8988T (cell line): Measurements from ENCODE around the gene CDK3.

ENCODE experiments used
- DNase-seq: peaks from one replicate; pipeline ENCODE4 v3.0.0; 2011

CDK3 gene

DNA sequence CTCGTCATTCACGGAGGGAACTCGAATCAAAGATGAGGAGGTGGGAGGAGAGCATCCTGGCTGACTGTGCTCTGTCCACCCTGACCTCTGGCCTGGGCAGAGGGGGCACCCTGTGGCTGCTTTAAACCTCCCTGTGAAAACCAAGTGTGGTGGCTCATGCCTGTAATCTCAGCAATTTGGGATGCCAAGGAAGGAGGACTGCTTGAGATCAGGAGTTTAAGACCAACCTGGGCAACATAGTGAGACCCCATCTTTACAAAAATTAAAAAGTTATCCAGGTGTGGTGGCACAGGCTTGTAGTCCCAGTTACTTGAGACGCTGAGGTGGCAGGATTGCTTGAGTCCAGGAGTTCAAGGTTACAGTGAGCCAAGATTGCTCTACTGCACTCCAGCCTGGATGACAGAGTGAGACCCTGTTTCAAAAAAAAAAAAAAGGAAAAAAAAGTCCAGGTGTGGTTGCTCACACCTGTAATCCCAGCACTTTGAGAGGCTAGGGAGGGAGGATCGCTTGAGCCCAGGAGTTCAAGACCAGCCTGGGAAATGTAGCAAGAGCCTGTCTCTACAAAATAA is 5.8 kb upstream of the CDK3 start:
- no peak for DNase-seq

DNA sequence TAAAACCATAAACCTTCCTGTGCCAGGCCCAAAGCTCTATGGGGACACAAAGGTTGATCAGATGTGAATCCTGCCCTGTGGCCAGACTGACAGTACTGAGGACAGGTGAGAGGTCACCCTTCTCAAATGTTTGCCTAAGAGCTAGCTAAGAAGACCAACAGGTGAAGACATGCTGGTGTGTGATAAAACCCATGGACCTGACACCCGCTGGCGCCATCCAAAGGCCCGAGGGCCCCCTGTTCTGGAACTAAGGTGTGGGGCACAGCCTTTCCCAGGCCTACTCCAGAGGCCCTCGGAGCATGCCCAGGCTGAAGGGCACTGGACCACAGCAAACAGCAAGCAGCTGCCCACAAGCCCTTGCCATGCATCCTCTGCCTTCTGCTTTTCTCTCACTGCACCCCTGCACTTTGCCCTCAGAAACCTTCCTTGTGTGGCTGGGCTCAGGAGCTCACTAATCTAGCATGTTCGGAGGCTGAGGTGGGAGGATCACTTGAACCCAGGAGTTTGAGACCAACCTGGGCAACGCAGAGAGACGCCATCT is 5.2 kb upstream of the CDK3 start:
- no peak for DNase-seq

- no peak for DNase-seq
Observed at GRCh38 chr17:75996665-75997590, 3.7 kb upstream of the CDK3 start.

- DNase-seq, result no peak
Observed at GRCh38 chr17:75998327-75998795, 2.3 kb upstream of the CDK3 start.

- DNase-seq, result peak; percentile 88
Observed at GRCh38 chr17:76000016-76000754, 470 bp upstream of the CDK3 start.

- DNase-seq, result no peak
Observed at GRCh38 chr17:76002100-76002499, 1.4 kb downstream of the CDK3 start.

- DNase-seq, result no peak
Observed at GRCh38 chr17:76003915-76004314, 3.3 kb downstream of the CDK3 start.

- DNase-seq, result no peak
Observed at GRCh38 chr17:76004750-76005262, 4.2 kb downstream of the CDK3 start.

DNA sequence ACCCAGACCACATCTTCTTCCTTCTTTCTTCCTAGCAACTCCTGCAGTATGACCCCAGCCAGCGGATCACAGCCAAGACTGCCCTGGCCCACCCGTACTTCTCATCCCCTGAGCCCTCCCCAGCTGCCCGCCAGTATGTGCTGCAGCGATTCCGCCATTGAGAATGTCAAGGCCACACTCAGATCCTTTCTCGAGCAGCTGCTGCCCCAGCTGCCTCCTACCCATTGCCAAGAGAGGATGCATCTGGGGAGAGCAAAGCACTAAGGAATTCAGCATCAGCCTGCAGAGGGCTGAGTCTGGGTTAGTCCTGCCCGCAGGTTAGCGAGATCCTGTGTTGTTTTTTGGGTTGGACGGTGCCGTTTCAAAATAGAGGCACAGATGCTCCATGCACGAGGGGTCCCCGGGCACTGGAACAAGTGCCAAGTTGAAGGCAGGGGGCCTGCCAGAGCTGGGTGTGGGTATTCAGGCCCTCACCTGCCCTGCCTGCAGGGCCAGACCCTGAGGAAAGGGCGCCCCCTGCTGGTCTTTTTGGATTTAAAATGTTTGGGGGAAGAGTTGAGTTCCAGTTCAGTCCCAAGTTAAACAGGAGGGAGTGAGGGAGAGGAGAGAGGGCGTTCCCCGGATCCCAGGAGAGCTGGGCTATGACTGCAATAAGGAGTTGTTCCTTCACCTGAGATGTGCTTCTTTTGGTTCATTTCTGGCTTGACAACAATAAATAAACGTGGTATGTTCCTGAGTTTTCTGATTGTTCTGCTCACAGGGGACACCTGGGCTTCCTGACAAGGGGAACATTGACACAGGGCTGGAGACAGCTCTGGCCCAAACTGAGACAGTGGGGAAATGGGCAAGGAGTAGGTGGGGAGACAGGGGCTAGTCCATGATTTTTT is 4.9 kb downstream of the CDK3 start:
- peak; percentile 82 for DNase-seq

GRCh38 chr17:76007131-76007849 is 6.6 kb downstream of the CDK3 start:
- DNase-seq, result no peak

GRCh38 chr17:76007850-76008165 is 7.2 kb downstream of the CDK3 start:
- peak; percentile 5 for DNase-seq

- DNase-seq, result peak; percentile 4
Observed at GRCh38 chr17:76008208-76008607, 7.6 kb downstream of the CDK3 start.

DNA sequence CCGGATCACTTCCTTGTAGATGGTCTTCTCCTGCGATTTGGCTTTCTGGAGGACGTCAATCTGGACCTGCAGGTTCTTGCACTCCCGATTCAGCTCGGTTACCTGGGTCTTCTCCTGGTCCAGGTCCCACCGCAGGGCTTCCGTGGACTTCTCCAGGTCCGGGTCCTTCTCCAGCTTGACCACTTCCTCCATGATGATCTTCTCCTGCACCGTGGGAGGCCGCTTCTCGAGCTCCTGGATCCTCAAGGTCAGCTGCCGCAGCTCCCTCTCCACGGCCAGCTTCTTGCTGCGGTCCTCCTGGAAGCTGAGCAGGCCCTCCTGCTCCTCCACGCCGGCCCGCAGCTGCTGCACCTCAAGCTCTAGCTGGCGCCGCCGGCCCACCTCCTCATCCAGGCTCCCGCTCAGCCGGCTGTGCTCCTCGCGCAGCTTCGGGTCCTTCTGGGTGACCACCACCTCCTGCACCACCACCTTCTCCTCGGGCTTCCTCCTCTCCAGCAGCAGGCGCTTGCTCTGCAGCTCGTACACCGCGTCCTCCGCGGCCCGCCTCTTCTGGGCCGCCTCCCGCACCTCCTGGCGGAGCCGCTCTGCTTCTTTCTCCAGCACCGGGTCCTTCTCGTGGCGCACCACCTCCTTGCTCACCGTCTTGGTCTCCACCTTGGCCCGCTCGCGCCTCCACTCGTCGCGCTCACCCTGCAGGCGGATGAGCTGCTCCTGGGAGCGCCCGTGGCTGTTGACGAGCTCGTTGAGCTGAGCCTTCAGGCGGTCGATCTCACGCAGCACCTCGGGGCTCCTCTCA is 8.2 kb downstream of the CDK3 start:
- DNase-seq, result peak; percentile 3

- DNase-seq, result peak; percentile 11
Observed at GRCh38 chr17:76009447-76009846, 8.8 kb downstream of the CDK3 start.

DNA sequence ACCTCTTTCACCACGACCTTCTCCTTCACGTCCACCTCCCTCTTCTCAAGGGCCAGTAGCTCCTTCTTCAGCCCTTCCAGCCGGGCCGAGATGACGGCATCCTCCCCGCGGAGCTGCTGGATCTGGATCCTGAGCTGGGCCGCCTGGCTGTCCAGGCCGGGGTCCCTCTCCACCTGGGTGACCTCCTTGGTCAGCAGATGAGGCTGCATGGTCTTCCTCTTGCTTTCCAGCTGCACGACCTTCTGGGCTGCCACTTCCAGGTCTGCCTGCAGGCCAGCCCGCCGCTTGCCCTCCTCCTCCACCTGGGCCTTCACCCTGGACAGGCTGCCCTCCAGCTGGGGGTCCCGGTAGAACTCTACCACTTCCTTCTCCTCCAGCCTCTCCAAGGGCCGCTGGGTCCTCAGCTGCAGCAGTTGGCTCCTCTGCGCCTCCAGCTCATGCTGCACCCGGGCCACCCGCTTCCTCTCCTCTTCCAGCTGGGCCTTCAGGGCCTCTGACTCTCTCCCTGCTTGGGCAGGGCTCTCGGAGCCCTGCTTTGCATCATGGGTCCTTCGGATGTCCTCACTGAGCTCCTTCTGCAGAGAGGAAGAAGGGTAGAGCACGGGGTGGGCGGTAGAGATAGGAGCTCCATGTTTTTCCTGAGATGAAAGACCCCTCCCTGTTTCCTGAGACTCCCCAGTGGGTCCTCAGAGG is 9.5 kb downstream of the CDK3 start:
- no peak for DNase-seq

DNA sequence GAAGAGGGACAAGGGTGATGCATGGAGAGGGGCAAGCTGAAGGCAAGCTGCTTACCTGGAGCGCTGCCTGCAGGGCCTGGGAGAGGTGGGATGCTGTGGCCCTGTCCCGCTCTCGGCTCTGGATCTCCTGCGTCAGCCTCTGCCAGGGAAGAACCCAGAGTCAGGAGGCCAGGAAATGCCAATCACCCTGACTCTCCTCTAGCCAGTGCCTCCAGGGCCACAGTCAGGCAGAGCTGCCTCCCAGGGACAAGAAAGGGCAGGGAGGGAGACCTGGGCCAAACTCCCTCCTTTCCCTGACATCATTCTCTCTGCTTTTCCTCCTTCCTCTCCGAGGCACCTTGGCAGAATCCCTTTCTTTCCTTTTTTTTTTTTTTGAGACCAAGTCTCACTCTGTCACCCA is 11.3 kb downstream of the CDK3 start:
- DNase-seq, result no peak

- DNase-seq, result no peak
Observed at GRCh38 chr17:76013377-76013932, 12.8 kb downstream of the CDK3 start.

DNA sequence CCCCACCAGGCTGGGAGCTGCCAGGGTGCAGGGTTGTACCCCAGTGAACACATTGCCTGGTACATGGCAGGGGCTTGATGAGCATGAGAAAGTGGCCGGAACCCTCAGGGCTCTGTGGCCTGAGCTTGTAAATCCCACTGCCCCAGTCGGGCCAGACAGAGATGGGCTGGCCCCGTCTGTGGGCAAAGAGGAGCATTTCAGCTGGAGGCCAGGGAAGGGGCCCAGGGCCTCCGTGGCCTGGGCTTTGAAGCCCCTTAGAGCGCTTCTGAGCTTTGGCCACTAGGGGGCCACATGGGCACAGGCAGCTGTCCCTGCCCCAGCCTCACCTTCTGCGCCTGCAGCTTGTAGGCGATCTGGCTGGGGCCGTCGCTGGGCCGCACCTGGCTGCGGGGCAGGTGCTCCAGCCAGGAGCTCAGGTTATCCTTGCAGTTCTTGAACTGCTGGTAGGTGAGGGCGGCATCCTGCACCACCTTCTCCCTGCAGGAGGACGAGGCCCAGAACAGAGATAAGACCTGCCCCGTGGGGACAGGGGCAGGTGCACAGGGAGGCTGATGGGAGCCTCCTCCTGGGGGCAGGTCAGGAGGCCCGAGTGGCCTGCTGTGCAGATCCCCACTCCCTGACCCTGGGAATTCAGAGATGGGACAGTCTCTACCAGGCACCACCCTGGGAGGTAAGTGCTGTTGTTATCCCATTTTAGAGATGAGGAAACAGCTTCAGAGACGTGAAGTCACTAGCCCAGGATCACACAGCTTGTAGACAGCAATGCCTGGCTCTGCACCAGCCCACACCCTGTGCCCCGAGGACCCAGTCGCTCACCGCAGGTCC is 13.7 kb downstream of the CDK3 start:
- DNase-seq, result peak; percentile 88

- no peak for DNase-seq
Observed at GRCh38 chr17:76014925-76015261, 14.2 kb downstream of the CDK3 start.
